GM18951 (cell line): ENCODE data around the gene EMILIN3.
"Not testable (repeated sequence)": the region's sequence is repeated elsewhere in the genome, so short reads cannot be mapped to it uniquely, and the experiment has no call there.

ENCODE experiments used
- POLR2A ChIP-seq: IDR thresholded peaks from 4 replicates; pipeline ENCODE4 v1.6.1; 2011; ENCODE audit warnings: mild to moderate bottlenecking; ENCODE audit not compliant: insufficient read length, insufficient read depth; ENCODE audit errors: extremely low read depth
- in situ Hi-C: fragments of 300-500 bp; cut with MboI; formaldehyde crosslinking; loops from one replicate; pipeline ENCODE4 v1.12.0; 2022; ENCODE audit warnings: low sequenced_read_pairs, mixed read lengths, inconsistent platforms; ENCODE audit not compliant: unreplicated experiment

The EMILIN3 gene

GRCh38 chr20:41327178-41327577 lies 39.4 kb downstream of the EMILIN3 start:
- in situ Hi-C loops: no loop called here
- no peak for TF ChIP-seq POLR2A

GRCh38 chr20:41320976-41321375 lies 45.6 kb downstream of the EMILIN3 start:
- TF ChIP-seq POLR2A: no peak
- in situ Hi-C loops: no loop called here

GRCh38 chr20:41320441-41320840 lies 46.2 kb downstream of the EMILIN3 start:
- in situ Hi-C loops: no loop called here
- no peak for TF ChIP-seq POLR2A

- in situ Hi-C loops: no loop called here
- no peak for TF ChIP-seq POLR2A
Observed at GRCh38 chr20:41318271-41318649, 48.4 kb downstream of the EMILIN3 start.

GRCh38 chr20:41317546-41318270 lies 48.9 kb downstream of the EMILIN3 start, which contains the start of gene ZHX3:
ZHX3 (minus strand) TSS chr20:41317731; CDS start chr20:41204916, 112,815 bp downstream.
- in situ Hi-C loops: no loop called here
- TF ChIP-seq POLR2A: peak; percentile 77

- no peak for TF ChIP-seq POLR2A
- in situ Hi-C loops: no loop called here
Observed at GRCh38 chr20:41316602-41317545, 49.7 kb downstream of the EMILIN3 start.

GRCh38 chr20:41316051-41316450 lies 50.6 kb downstream of the EMILIN3 start:
- no peak for TF ChIP-seq POLR2A
- in situ Hi-C loops: no loop called here

- in situ Hi-C loops: no loop called here
- no peak for TF ChIP-seq POLR2A
Observed at GRCh38 chr20:41314386-41314785, 52.2 kb downstream of the EMILIN3 start.

- in situ Hi-C loops: not testable (repeated sequence)
Observed at GRCh38 chr20:41312009-41312408, 54.6 kb downstream of the EMILIN3 start.
